Measurements from ENCODE around the gene MUC21. TPM values are rescaled to one million over a fixed set of nuclear protein-coding genes. Genes with fewer than 3 reads are reported as not detected.
A peak's percentile ranks its signal among the peaks of the same experiment; 100 is the strongest.
"Not testable (repeated sequence)": the region's sequence is repeated elsewhere in the genome, so short reads cannot be mapped to it uniquely, and the experiment has no call there.

MUC21 gene
- total RNA-seq, 8 experiments from 2014 or later, result 0.05 to 0.52 (median 0.17) TPM; not detected in 3

DNA sequence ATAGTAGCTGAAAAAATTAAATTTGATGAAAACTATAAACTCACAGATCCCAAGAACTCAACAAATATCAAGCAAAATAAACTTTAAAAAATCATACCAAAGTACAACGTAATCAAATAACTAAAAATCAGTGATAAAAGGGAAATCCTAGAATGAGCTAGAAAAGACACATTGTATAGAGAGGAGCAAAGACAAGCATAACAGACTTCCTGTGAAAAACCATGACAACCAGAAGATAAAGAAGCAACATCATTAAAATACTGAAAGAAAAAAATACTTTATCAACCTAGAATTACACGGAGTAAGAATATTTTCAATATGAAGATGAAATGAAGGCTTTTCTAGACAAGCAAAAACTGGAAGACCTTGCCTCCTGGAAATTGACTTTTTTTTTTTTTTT, 36.5 kb downstream of the MUC21 start:
- no peaks in the 10 kb centered on the region for H3K4me1 ChIP-seq (replicated peaks in 1 of 2)
- H3K27ac ChIP-seq, result no peak overlapping the region
- ATAC-seq (replicated peaks in 6 of 8), result peak in 1 of 8 experiments; percentile 16
- no peak overlapping the region for H3K4me3 ChIP-seq
- WGBS, 10 experiments, result 43 to 100% (median 76%) methylated on average over 2 of the region's 2 CpGs
- in situ Hi-C loops (cut with MboI; ENCODE audit: low pct_unique_long_range_greater_than_20kb in 2 of 9, low sequenced_read_pairs in 9 of 9, unreplicated experiment in 9 of 9), result no loop called here

GRCh38 chr6:31020631-31021255, 37.2 kb downstream of the MUC21 start:
- H3K27ac ChIP-seq; H3K4me3 ChIP-seq; in situ Hi-C loops (cut with MboI; ENCODE audit: low pct_unique_long_range_greater_than_20kb in 2 of 9, low sequenced_read_pairs in 9 of 9, unreplicated experiment in 9 of 9); H3K4me1 ChIP-seq (replicated peaks in 1 of 2); ATAC-seq (replicated peaks in 6 of 8): not testable (repeated sequence)
- WGBS, 10 experiments, result 100% methylated on average over 1 of the region's 36 CpGs; no CpG with 5 or more reads in 9 of the 10 experiments

DNA sequence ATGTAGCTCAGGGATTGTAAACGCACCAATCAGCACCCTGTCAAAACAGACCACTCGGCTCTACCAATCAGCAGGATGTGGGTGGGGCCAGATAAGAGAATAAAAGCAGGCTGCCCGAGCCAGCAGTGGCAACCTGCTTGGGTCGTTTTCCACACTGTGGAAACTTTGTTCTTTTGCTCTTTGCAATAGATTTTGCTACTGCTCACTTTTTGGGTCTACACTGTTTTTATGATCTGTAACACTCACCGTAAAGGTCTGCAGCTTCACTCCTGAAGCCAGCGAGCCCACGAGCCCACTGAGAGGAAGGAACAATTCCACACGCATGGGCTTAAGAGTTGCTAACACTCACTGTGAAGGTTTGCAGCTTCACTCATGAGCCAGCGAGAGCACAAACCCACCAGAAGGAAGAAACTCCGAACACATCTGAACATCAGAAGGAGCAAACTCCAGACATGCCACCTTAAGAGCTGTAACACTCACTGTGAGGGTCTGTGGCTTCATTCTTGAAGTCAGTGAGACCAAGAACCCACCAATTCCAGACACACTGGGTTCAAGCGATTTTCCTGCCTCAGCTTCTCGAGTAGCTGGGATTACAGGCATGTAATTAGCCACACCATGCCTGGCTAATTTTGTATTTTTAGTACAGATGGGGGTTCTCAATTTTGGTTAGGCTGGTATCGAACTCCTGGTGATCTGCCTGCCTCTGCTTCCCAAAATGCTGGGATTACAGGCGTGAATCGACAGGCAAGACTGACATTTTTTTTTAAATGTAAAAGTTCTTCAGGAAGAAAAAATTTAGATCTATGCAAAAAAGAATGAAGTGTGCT, 38.4 kb downstream of the MUC21 start:
- in situ Hi-C loops (cut with MboI; ENCODE audit: low pct_unique_long_range_greater_than_20kb in 2 of 9, low sequenced_read_pairs in 9 of 9, unreplicated experiment in 9 of 9); H3K4me1 ChIP-seq (replicated peaks in 1 of 2); ATAC-seq (replicated peaks in 6 of 8); H3K27ac ChIP-seq; H3K4me3 ChIP-seq: not testable (repeated sequence)
- WGBS, 10 experiments, result 51 to 100% (median 77%) methylated on average over 1 to 6 of the region's 15 CpGs

DNA sequence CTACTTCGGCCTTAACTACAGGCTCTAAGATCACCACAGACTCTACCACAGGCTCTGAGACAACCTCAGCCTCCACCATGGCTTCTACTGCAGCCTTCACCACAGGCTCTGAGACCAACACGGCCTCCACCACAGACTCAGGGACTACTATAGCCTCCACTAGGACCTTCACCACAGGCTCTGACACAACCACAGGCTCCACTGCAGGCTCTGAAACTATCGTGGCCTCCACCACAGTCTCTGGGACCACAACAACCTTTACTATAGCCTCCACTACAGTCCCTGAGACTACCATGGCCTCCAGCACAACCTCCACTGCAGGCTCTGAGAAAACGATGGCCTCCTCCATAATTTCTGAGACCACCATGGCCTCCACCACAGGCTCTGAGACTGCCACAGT, 42.1 kb downstream of the MUC21 start:
- no peak for ATAC-seq (replicated peaks in 6 of 8)
- H3K27ac ChIP-seq, result no peak overlapping the region
- no peaks in the 10 kb centered on the region for H3K4me1 ChIP-seq (replicated peaks in 1 of 2)
- 0 to 80% (median 57%) methylated on average over 1 to 3 of the region's 4 CpGs; no CpG with 5 or more reads in 4 of the 10 experiments for WGBS, 10 experiments
- H3K4me3 ChIP-seq, result no peak overlapping the region
- in situ Hi-C loops (cut with MboI; ENCODE audit: low pct_unique_long_range_greater_than_20kb in 2 of 9, low sequenced_read_pairs in 9 of 9, unreplicated experiment in 9 of 9), result no loop called here

DNA sequence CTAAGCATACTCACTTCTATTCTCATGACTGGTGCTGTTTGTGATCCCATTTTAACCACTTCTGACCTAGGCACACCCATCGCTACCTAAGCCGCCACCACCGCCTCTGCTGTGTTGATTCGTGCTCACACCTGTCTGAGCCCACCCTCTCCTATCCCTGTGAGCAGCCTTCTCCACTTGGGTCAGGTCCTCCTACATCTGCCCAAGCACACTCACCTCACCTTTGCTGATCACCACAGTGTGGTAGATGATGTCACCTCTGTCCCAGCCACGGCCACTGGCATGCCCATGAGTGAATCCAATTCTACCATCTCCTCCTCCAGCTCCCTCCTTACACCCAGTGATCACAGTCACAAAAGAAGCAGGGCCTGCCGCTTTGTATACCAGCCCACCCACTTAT, 47.6 kb downstream of the MUC21 start:
- no peak for ATAC-seq (replicated peaks in 6 of 8)
- Histone ChIP-seq H3K4me1 (replicated peaks in 1 of 2) (no peaks in the 10 kb centered on the region), H3K27ac (no peak overlapping the region), H3K4me3 (no peak overlapping the region)
- in situ Hi-C loops (cut with MboI; ENCODE audit: low pct_unique_long_range_greater_than_20kb in 2 of 9, low sequenced_read_pairs in 9 of 9, unreplicated experiment in 9 of 9), result no loop called here
- 0 to 73% (median 68%) methylated on average over 1 to 6 of the region's 6 CpGs; no CpG with 5 or more reads in 5 of the 10 experiments for WGBS, 10 experiments

GRCh38 chr6:31033075-31033474, 49.6 kb downstream of the MUC21 start:
- no peak overlapping the region for H3K4me3 ChIP-seq
- in situ Hi-C loops (cut with MboI; ENCODE audit: low pct_unique_long_range_greater_than_20kb in 2 of 9, low sequenced_read_pairs in 9 of 9, unreplicated experiment in 9 of 9), result no loop called here
- no peak overlapping the region for H3K27ac ChIP-seq
- WGBS, 10 experiments, result 46 to 87% (median 75%) methylated on average over 2 to 4 of the region's 4 CpGs
- peaks cover 0 to 3% of the 10 kb centered on the region in 2 donors for H3K4me1 ChIP-seq (replicated peaks in 1 of 2)
- no peak for ATAC-seq (replicated peaks in 6 of 8)

GRCh38 chr6:31035862-31036497, 52.5 kb downstream of the MUC21 start:
- H3K27ac ChIP-seq, result no peak overlapping the region
- WGBS, 10 experiments, result 36 to 100% (median 87%) methylated on average over 2 to 4 of the region's 4 CpGs
- in situ Hi-C loops (cut with MboI; ENCODE audit: low pct_unique_long_range_greater_than_20kb in 2 of 9, low sequenced_read_pairs in 9 of 9, unreplicated experiment in 9 of 9), result no loop called here
- H3K4me1 ChIP-seq (replicated peaks in 1 of 2), result peaks cover 0 to 3% of the 10 kb centered on the region in 2 donors
- ATAC-seq (replicated peaks in 6 of 8), result no peak
- H3K4me3 ChIP-seq, result no peak overlapping the region

DNA sequence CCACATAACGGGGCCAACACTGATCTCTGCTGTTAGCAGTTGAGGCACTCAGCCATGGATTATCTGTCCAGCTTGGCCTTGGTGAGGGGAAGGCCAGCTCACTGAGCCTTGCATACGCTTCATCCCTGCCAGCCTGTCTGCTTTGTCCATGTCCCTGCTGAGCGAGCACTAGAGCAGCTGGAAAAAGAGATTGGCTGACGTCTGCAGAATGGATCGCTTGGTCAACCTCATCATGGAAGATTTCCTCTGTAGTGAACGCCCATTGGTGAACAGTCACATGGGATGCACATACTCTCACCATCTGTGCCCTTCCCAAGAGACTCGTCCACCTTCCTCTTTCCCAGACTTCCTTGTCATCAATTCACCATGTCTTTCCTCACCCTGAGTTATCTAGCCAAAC, 53.7 kb downstream of the MUC21 start:
- no peak overlapping the region for H3K4me3 ChIP-seq
- H3K4me1 ChIP-seq (replicated peaks in 1 of 2), result peaks cover 0 to 3% of the 10 kb centered on the region in 2 donors
- ATAC-seq (replicated peaks in 6 of 8), result peak in 4 of 8 experiments; percentile 27 to 97 (median 69)
- WGBS, 10 experiments, result 0 to 100% (median 46%) methylated on average over 1 to 6 of the region's 7 CpGs; no CpG with 5 or more reads in 2 of the 10 experiments
- H3K27ac ChIP-seq, result no peak overlapping the region
- in situ Hi-C loops (cut with MboI; ENCODE audit: low pct_unique_long_range_greater_than_20kb in 2 of 9, low sequenced_read_pairs in 9 of 9, unreplicated experiment in 9 of 9), result no loop called here

DNA sequence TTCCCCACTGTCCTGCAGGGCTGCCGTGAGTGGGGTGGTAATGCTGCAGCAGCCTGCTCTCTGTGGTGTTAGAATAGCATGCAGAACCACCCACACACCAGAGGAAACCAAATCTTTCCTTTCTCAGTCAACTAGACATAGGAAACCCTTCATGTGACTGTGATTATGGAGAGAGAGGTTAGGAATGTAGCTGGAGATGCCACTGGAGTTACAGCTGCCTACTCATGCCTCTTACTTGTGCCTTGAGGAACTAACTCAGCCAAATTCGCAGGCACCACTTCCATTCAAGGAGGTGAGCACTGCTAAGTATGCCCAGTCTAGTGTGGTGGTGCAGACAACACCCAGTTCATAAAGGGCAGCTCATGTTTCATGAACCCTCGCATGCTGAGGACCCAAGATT, 54.2 kb downstream of the MUC21 start:
- WGBS, 10 experiments, result 0 to 67% (median 39%) methylated on average over 1 to 3 of the region's 3 CpGs; no CpG with 5 or more reads in 4 of the 10 experiments
- in situ Hi-C loops (cut with MboI; ENCODE audit: low pct_unique_long_range_greater_than_20kb in 2 of 9, low sequenced_read_pairs in 9 of 9, unreplicated experiment in 9 of 9), result no loop called here
- peak in 3 of 8 experiments; percentile 34 to 71 (median 59) for ATAC-seq (replicated peaks in 6 of 8)
- Histone ChIP-seq H3K4me1 (replicated peaks in 1 of 2) (peaks cover 0 to 3% of the 10 kb centered on the region in 2 donors), H3K4me3 (no peak overlapping the region), H3K27ac (no peak overlapping the region)

- ATAC-seq (replicated peaks in 6 of 8), result no peak
- Histone ChIP-seq H3K4me1 (replicated peaks in 1 of 2) (peaks cover 0 to 3% of the 10 kb centered on the region in 2 donors), H3K27ac (no peak overlapping the region), H3K4me3 (no peak overlapping the region)
- in situ Hi-C loops (cut with MboI; ENCODE audit: low pct_unique_long_range_greater_than_20kb in 2 of 9, low sequenced_read_pairs in 9 of 9, unreplicated experiment in 9 of 9), result no loop called here
- WGBS, 10 experiments, result 80 to 93% (median 85%) methylated on average over 1 to 8 of the region's 8 CpGs; no CpG with 5 or more reads in 3 of the 10 experiments
Measured at GRCh38 chr6:31038559-31038958, 55.0 kb downstream of the MUC21 start.

Other genes with a start within 250 kb of the MUC21 start
- gene FLOT1, start 241.0 kb upstream of the MUC21 start, total RNA-seq, result 100 to 1,000 TPM in 2 of 8 experiments, 10 to 100 TPM in 6; 56.8 to 122 (median 75.9) TPM
- 100 to 1,000 TPM in 2 of 8 experiments, 10 to 100 TPM in 5, 1 to 10 TPM in 1; 8.7 to 176 (median 32.5) TPM for gene IER3, start 239.2 kb upstream of the MUC21 start, total RNA-seq
- 100 to 1,000 TPM in 6 of 8 experiments, 10 to 100 TPM in 2; 24.1 to 369 (median 138) TPM for gene DDR1, start 99.2 kb upstream of the MUC21 start, total RNA-seq
- 10 to 100 TPM; 18.2 to 46.3 (median 28.5) TPM for gene GTF2H4, start 75.5 kb upstream of the MUC21 start, total RNA-seq
- 10 to 100 TPM; 13.5 to 39.7 (median 21.0) TPM for gene VARS2, start 69.5 kb upstream of the MUC21 start, total RNA-seq
- 1 to 10 TPM in 1 of 8 experiments, not detected in 7; 1.2 TPM for gene SFTA2, start 51.5 kb upstream of the MUC21 start, total RNA-seq
- gene MUCL3, start 42.7 kb upstream of the MUC21 start, total RNA-seq, result under 1 TPM in 6 of 8 experiments, not detected in 2; 0.05 to 0.45 (median 0.30) TPM
- under 1 TPM in 6 of 8 experiments, not detected in 2; 0.04 to 0.31 (median 0.09) TPM for gene MUC22, start 26.8 kb downstream of the MUC21 start, total RNA-seq
- gene C6orf15, start 128.9 kb downstream of the MUC21 start, total RNA-seq, result under 1 TPM in 3 of 8 experiments, not detected in 5; 0.18 to 1.00 (median 0.56) TPM
- gene PSORS1C1, start 131.1 kb downstream of the MUC21 start, total RNA-seq, result 1 to 10 TPM in 5 of 8 experiments, under 1 TPM in 3; 0.33 to 8.0 (median 1.9) TPM
- under 1 TPM in 1 of 8 experiments, not detected in 7; 0.20 TPM for gene CDSN, start 136.7 kb downstream of the MUC21 start, total RNA-seq
- under 1 TPM in 4 of 8 experiments, not detected in 4; 0.27 to 0.81 (median 0.72) TPM for gene PSORS1C2, start 155.3 kb downstream of the MUC21 start, total RNA-seq
- gene CCHCR1, start 174.1 kb downstream of the MUC21 start, total RNA-seq, result 10 to 100 TPM; 12.1 to 33.8 (median 15.6) TPM
- gene TCF19, start 174.9 kb downstream of the MUC21 start, total RNA-seq, result 10 to 100 TPM in 3 of 8 experiments, 1 to 10 TPM in 3, under 1 TPM in 2; 0.36 to 14.7 (median 2.6) TPM
- over 10,000 TPM in 1 of 8 experiments, 1,000 to 10,000 TPM in 2, 100 to 1,000 TPM in 4, 1 to 10 TPM in 1; 3.8 to 12,640 (median 323) TPM for gene POU5F1, start 187.0 kb downstream of the MUC21 start, total RNA-seq

All from motor neuron (in vitro differentiated cells).